HuH-7 (cell line): ENCODE data around the gene GLCCI1.
"Not testable (repeated sequence)": the region's sequence is repeated elsewhere in the genome, so short reads cannot be mapped to it uniquely, and the experiment has no call there.

Source experiments
- DNase-seq: peaks from one replicate; pipeline ENCODE4 v3.0.0; 2011; ENCODE audit warnings: low spot score

The GLCCI1 gene

GRCh38 chr7:8094164-8095140, 125.9 kb downstream of the GLCCI1 start:
- DNase-seq, result peak; percentile 42

- not testable (repeated sequence) for DNase-seq
Measured at GRCh38 chr7:8101292-8101691, 132.7 kb downstream of the GLCCI1 start.

DNA sequence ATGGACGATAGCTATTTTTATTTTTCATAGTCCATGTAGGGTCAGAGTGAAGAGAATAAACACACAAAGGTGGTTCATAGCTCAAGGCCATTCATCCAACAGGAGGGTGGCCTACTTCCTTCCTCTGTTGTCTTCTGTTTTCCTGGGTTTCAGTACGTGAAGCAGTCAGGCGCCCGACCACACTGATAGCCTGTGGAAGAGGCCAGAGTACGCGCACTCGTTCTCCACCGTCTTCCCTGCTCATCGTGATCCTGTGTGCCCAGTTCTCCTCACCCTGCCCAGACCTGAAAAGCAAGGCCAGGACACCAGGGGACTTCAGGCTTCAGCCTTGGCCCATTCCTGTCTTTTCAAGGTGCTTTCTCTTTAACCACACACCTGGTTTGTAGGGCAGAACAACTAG, 134.7 kb downstream of the GLCCI1 start:
- DNase-seq, result no peak

DNA sequence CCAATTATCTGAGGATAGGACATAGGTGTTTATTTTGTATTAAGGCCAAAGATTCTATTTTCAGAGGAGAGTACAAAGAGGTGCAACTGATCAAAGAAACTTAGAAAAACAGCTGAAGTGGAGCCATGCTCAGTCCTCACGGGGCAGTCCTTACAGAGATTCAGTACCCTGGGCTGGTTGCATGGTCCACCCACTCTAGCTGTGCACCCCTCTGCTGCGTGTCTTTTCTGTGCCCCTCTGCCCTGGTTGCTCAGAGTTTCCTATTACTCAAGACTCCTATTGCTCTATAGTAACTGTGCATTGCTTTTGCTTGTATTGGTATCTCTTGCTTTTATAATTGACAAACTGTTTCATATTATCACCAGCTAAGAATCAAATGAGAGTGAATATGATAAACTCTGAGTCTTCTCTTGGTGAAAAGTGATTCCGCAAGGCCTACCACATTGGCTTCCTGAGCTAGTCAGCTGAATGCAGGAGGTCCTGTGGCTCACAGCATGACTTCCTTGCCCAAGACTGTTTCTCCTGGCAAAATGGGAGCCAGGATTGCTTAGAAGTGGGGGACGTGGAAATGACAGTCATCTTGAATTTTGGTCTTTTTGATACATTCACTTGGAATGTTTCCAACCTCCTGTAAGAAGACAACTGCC, 137.0 kb downstream of the GLCCI1 start:
- no peak for DNase-seq

GRCh38 chr7:8109196-8110022, 140.8 kb downstream of the GLCCI1 start:
- no peak for DNase-seq

GRCh38 chr7:8111282-8111960, 142.8 kb downstream of the GLCCI1 start:
- DNase-seq, result no peak

DNA sequence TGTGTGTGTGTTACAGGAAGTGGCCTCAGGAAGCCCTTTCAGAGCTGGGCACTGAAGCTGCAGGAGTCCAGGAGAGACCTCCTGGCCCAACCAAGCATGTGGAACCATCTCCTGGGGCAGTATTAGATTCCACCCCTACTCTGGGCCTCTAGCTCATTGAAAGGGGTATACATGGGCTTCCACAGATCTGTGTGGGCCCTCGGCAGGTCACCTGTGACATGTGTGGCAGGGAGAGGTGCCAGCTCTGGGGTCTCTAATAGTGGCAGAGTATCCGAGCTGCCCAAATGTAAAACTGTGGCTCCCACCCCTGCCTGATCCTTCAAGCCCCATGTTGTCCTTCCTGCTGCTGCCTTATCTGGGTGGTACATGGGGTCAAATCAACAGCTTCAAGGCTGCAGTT, 144.1 kb downstream of the GLCCI1 start:
- no peak for DNase-seq

DNA sequence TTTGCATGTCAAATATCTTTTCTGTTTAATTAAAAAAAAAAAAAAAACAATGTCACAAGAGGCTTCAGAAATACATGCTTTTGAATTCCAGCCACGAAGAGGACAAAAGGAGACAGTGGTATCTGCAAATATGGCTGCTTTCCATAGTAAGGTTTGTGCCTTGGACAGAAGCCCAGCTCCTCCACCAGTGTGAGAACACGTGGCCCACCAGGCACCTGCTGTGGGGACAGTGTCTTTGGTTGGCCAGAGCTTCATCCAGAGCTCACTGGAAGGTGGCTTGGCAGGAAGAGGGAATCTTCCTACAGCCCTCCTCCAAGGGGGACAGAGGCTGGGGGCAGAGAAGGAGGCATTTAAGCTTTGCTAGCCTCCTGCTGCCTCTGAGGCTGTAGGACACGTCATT, 144.6 kb downstream of the GLCCI1 start:
- no peak for DNase-seq

DNA sequence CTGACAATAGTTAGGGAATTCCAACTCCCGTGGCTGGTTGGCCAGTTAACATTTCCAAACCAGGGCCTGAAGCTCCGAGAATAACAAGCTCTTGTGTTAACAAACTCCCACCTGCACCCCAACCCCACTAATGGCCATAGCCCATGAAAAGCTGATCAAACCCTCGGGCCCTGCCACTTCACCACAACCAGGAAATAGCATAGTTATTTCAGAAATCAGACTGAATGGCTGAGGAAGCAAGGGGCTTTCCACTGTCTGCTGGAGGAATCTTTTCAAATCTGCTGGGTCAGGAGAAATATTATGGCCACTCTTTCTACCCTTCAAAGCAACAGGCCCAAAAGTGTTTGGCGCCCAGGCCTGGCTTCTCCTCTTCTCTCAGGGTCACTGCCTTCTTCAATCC, 145.6 kb downstream of the GLCCI1 start:
- DNase-seq, result no peak

- DNase-seq, result no peak
Measured at GRCh38 chr7:8115547-8116402, 147.2 kb downstream of the GLCCI1 start.

- no peak for DNase-seq
Measured at GRCh38 chr7:8117195-8117594, 148.6 kb downstream of the GLCCI1 start.

DNA sequence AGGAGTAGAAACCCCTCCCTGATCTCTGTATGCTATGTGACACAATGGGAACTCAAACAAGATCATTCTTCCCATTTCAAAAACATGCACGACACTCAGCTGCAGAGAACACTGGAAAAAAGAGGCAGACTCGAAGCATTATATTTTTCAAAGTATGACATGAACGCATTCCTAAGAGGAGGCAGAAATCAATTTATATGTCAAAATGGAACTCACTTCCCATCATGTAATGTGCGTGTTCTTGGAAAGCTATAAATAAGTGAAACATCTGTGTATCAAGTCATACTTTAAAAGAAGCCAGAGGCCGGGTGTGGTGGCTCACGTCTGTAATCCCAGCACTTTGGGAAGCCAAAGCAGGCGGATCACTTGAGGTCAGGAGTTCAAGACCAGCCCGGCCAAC, 150.7 kb downstream of the GLCCI1 start:
- DNase-seq, result no peak

DNA sequence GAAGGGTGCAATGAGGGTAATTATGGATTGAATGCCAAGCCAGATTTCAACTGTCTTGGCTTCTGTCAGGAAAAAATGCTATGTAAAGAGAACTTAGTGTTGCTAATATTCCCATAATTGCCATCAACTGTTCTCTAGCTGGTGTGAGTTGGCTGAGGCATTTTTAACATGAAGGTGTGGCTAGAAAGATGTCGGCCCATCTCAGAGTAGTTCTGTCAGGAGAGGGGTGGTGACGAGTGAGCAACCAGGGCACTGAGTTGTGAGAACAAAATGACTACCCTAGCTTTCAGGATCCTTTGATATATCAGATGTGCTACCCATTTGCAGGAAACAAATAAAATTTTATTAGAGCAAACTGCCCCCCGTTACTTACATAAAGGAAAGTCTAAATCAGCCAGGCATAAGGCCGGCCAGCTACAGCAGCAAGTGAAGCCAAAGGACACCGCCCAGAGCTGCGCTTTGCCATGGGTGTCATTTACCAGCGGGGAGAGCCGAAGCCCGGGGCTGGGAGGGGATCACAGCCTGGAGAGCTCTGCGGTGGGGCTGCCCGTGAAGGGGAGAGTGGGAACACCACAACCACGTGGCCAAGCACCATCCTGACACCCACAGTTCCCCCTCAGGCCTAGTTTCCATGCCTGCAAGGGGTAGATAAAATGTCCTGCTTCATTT, 151.9 kb downstream of the GLCCI1 start:
- no peak for DNase-seq

DNA sequence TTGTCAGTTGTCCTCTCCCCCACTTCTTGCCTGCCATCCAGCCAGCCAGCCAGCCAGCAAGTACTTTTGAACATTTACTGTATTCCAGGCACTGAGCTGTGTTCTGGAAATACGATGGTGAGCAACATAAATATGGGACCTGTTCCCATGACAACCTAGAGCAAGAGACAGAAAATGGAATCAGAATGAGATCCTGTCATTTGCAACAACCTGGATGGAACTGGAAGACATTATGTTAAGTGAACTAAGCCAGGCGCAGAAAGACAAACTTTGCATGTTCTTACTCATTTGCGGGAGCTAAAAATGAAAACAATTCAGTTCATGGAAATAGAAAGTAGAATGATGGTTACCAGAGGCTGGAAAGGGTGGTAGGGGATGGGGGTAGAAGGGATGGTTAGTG, 152.6 kb downstream of the GLCCI1 start:
- no peak for DNase-seq

- no peak for DNase-seq
Measured at GRCh38 chr7:8125680-8126444, 157.3 kb downstream of the GLCCI1 start.

DNA sequence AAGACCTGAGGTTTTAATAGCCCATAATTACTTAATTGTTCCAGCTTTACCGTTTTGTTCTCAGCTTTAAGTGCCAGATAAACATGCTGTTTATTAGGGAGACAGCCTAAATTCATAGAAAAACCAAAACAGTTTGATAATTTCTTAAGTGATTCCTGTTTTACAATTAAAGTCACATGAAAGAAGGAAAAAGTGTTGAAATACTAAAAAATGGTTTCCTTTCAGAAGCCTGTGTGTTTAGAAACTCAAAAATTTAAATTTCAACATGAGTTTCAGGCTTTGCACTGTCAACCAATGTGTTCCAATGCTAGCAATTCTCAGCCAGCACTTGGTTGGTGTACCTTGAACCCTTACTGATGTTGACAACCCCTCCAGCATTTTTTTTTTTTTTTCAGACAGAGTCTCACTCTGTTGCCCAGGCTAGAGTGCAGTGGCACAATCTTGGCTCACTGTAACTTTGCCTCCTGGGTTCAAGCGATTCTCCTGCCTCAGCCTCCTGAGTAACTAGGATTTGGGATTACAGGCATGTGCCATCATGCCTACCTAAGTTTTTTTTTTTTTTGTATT, 158.1 kb downstream of the GLCCI1 start:
- peak; percentile 42 for DNase-seq

GRCh38 chr7:8128449-8129317, 160.1 kb downstream of the GLCCI1 start:
- DNase-seq, result no peak

- DNase-seq, result no peak
Measured at GRCh38 chr7:8129318-8129659, 160.7 kb downstream of the GLCCI1 start.
